Adrenal gland (tissue), 12 donors: ENCODE results near the gene OSCAR. TPM values are rescaled to one million over a fixed set of nuclear protein-coding genes. Genes with fewer than 3 reads are reported as not detected.

Experiments used
- DNase-seq, 7 donors: peaks; one replicate each; pipeline ENCODE4 v3.0.0-alpha.2; 2019 to 2020
- H3K27ac ChIP-seq, 5 donors: fragments of 200-600 bp; sonication (generic) in 4 of 5; 1 replicate in 3 of 5; 2 replicates in 2 of 5; pipeline versions ENCODE4 v1.5.1 to v1.8.0; 2016 to 2020; ENCODE audit warnings: mild to moderate bottlenecking in 1 of 5
- H3K27me3 ChIP-seq: fragments of 200-600 bp; 2 replicates; pipeline ENCODE4 v1.8.0; 2021
- H3K36me3 ChIP-seq, 2 donors: fragments of 200-600 bp; replicated peaks in 1 of 2; 1 replicate in 1 of 2; 2 replicates in 1 of 2; pipeline versions ENCODE4 v1.5.1 to v1.8.0; 2018 to 2022
- H3K4me1 ChIP-seq, 2 donors: fragments of 200-600 bp; replicated peaks in 1 of 2; 1 replicate in 1 of 2; 2 replicates in 1 of 2; pipeline versions ENCODE4 v1.5.1 to v1.8.0; 2018 to 2021
- H3K4me3 ChIP-seq, 4 donors: fragments of 200-600 bp; sonication (generic) in 3 of 4; one replicate each; pipeline ENCODE4 v1.5.1; 2016 to 2018
- H3K9me3 ChIP-seq, 3 donors: fragments of 200-600 bp; sonication (generic) in 1 of 3; replicated peaks in 1 of 3; 1 replicate in 2 of 3; 2 replicates in 1 of 3; pipeline versions ENCODE4 v1.5.1 to v1.8.0; 2016 to 2021
- POLR2A ChIP-seq, 2 donors: fragments of 450-650 bp; IDR thresholded peaks; one replicate each; pipeline ENCODE4 v1.6.1; 2017; ENCODE audit warnings: antibody characterized with exemption in 2 of 2, mild to moderate bottlenecking in 2 of 2, moderate library complexity in 1 of 2
- WGBS, 4 donors: extraction: QIAGEN DNeasy Blood & Tissue Kit in 2 of 4; methylation state at CpG; one replicate each; pipeline versions ENCODE4 v1.1.5 to v1.1.7; 2013 to 2017; 5-methylcytosine and 5-hydroxymethylcytosine counted together
- intact Hi-C, 2 donors: fragments of 100-400 bp; cut with DNase I; formaldehyde crosslinking; loops; one replicate each; pipeline versions ENCODE4 v1.14.1 to v1.15.0; 2022 to 2023
- polyA plus RNA-seq, 3 donors: library from polyadenylated mRNA; stranded (reverse); fragments of 200-250 nt in 2 of 3; fragments of 350-450 nt in 1 of 3; fragmentation: Illumina TruSeq in 1 of 3; extraction: RNeasy Lipid Tissue Mini Kit (QIAGEN cat#74804) in 1 of 3; gene quantifications; one replicate each; pipeline ENCODE4 v1.2.3, GENCODE V29; 2013 to 2014
- total RNA-seq, 9 donors: library from RNA; depleted of rRNA in 4 of 9; stranded (reverse); fragments of >200 nt in 4 of 9; fragments of 120-200 nt in 1 of 9; fragmentation: NEBNext Ultra II Directional in 1 of 9; extraction: Animal tissue kit (Norgen Biotek cat#: 25700) in 1 of 9; gene quantifications; one replicate each; pipeline versions ENCODE4 v1.1.0 to v1.2.4, GENCODE V29; 2013 to 2023
- TF ChIP-seq, protein P1 (sequence below), 6 experiments: fragments of 450-650 bp in 4 of 6; fragments of 200-600 bp in 2 of 6; sonication (generic) in 1 of 6; IDR thresholded peaks; 1 replicate in 5 of 6; 2 replicates in 1 of 6; pipeline versions ENCODE4 v1.5.1 to v1.8.0; 2016 to 2021; ENCODE audit warnings: antibody characterized with exemption in 6 of 6, mild to moderate bottlenecking in 2 of 6, moderate library complexity in 1 of 6
- donor health status: healthy with polysubstance abuse.
- donor health status: Bipolar disorder and iron deficiency.
- donor health status: DM: yes; HTN: yes; CAD: no.
- donor health status: DM: no; HTN: no; CAD: no.
- donor health status: DM: no; HTN: no; CAD: no.
- donor health status: DM: yes; HTN: yes; CAD: no.

The OSCAR gene
- total and polyA plus RNA-seq, 12 donors, result 0.11 to 6.6 (median 2.4) TPM; not detected in 1

DNA sequence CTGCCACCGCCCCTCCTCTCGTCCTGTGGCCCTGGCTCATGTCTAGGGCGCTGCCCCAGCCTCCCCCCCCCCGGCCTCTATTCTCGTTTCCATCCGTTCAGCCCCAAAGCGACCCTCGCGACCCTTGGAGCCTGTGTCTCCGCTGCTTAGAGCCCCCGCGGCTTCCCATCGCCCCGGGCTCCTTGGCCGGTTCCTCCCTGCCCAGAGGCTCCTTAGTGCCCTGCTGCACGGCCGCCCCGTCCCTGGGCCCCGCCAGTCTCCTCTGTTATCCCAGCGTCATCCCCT lies 27.8 kb upstream of the OSCAR start:
- Histone ChIP-seq H3K27me3 (no peaks in the 10 kb centered on the region), H3K9me3 (no peaks in the 10 kb centered on the region), H3K36me3 (peaks cover 0 to 72% of the 10 kb centered on the region in 2 donors), H3K27ac (no peak overlapping the region), H3K4me1 (no peaks in the 10 kb centered on the region), H3K4me3 (no peak overlapping the region)
- TF ChIP-seq POLR2A (IDR thresholded peaks at IDR 0.05), result no peak
- TF ChIP-seq, protein P1, sequence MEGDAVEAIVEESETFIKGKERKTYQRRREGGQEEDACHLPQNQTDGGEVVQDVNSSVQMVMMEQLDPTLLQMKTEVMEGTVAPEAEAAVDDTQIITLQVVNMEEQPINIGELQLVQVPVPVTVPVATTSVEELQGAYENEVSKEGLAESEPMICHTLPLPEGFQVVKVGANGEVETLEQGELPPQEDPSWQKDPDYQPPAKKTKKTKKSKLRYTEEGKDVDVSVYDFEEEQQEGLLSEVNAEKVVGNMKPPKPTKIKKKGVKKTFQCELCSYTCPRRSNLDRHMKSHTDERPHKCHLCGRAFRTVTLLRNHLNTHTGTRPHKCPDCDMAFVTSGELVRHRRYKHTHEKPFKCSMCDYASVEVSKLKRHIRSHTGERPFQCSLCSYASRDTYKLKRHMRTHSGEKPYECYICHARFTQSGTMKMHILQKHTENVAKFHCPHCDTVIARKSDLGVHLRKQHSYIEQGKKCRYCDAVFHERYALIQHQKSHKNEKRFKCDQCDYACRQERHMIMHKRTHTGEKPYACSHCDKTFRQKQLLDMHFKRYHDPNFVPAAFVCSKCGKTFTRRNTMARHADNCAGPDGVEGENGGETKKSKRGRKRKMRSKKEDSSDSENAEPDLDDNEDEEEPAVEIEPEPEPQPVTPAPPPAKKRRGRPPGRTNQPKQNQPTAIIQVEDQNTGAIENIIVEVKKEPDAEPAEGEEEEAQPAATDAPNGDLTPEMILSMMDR (IDR thresholded peaks at IDR 0.05), result no peak
- WGBS, 4 donors, result 86 to 95% (median 90%) methylated on average over 20 of the region's 20 CpGs
- intact Hi-C loops, result no loop called here
- DNase-seq, result no peak

DNA sequence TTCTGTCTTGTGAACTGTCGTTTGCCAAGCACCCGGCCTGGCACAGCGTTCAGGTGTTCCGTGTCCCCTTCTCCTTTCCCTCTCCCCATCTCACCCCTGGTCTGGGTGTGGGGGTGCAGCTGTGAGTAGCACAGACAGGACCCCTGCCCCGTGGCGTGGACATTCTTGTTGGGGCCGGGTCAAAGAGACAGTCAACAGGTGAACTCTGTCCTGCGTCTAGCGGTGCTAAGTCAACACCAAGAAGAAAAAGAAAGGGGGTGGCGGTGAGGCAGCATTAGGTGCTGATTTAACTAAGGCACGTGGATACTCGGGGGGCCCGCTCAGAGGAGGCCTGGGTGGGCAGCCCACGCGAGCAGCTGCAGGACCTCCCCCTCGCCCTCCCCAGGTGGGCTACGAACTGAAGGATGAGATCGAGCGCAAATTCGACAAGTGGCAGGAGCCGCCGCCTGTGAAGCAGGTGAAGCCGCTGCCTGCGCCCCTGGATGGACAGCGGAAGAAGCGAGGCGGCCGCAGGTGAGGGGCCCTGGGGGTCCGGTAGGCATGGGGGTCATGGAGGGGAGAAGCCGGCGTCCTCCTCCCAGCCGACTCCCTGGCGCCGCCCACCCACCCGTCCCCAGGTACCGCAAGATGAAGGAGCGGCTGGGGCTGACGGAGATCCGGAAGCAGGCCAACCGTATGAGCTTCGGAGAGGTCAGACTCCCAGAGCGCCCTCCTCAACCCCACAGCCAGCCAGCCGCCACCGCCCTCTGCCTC lies 27.3 kb upstream of the OSCAR start:
- TF ChIP-seq, protein P1 (IDR thresholded peaks at IDR 0.05), result no peak
- TF ChIP-seq POLR2A (IDR thresholded peaks at IDR 0.05), result no peak
- DNase-seq, result no peak
- WGBS, 4 donors, result 89 to 93% (median 92%) methylated on average over 31 to 44 of the region's 44 CpGs
- Histone ChIP-seq H3K4me1 (no peaks in the 10 kb centered on the region), H3K4me3 (no peak overlapping the region), H3K9me3 (no peaks in the 10 kb centered on the region), H3K36me3 (peaks cover 0 to 77% of the 10 kb centered on the region in 2 donors), H3K27ac (no peak overlapping the region), H3K27me3 (no peaks in the 10 kb centered on the region)
- intact Hi-C loops, result no loop called here

DNA sequence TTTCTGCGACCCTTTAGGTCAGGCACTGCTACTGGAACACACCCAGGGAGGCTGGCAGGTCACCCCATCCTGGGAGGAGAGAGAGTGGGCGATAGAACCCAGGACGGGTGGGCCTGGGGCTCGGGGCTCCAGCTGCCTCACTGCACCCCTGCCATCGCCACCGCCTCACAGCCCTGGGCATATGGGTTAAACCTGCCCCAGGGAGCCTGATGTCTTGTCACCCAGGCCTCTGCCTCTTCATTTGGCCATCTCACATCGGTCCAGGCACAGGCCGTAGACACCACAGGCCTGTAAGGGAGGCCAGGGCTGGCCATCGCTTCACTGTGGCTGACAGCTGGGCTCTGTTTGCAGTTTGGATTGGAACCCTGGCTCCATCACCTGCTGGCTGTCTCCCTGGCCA lies 25.1 kb upstream of the OSCAR start:
- TF ChIP-seq POLR2A (IDR thresholded peaks at IDR 0.05), result no peak
- TF ChIP-seq, protein P1 (IDR thresholded peaks at IDR 0.05), result no peak
- no peak overlapping the region for H3K27ac ChIP-seq
- WGBS, 4 donors, result 74 to 94% (median 88%) methylated on average over 8 to 9 of the region's 9 CpGs

DNA sequence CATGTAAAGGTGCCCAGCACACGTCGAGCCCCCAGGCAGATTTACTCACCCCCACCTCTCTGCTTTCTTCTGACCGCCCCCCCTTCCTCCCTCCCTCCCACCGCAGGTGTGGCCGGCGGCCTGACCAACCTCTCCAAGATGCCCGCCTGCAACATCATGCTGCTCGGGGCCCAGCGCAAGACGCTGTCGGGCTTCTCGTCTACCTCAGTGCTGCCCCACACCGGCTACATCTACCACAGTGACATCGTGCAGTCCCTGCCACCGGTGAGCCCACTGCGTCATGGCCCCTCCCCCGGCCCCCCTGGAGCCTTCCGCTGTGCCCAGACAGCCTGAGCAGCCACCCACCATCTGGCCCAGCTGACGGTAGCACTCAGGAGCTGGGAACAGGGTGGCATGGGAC lies 23.8 kb upstream of the OSCAR start:
- Histone ChIP-seq H3K9me3 (no peaks in the 10 kb centered on the region), H3K27me3 (no peaks in the 10 kb centered on the region), H3K36me3 (peaks cover 0 to 97% of the 10 kb centered on the region in 2 donors), H3K4me3 (no peak overlapping the region), H3K27ac (no peak overlapping the region), H3K4me1 (no peaks in the 10 kb centered on the region)
- TF ChIP-seq, protein P1 (IDR thresholded peaks at IDR 0.05), result no peak
- no peak for TF ChIP-seq POLR2A (IDR thresholded peaks at IDR 0.05)
- 69 to 92% (median 88%) methylated on average over 3 to 19 of the region's 19 CpGs for WGBS, 4 donors
- intact Hi-C loops, result no loop called here
- no peak for DNase-seq

More for the DNA sequence above, 25.1 kb upstream of the OSCAR start:
- intact Hi-C loops, result no loop called here
- Histone ChIP-seq H3K4me1 (no peaks in the 10 kb centered on the region), H3K36me3 (peaks cover 0 to 89% of the 10 kb centered on the region in 2 donors), H3K9me3 (no peaks in the 10 kb centered on the region), H3K4me3 (no peak overlapping the region), H3K27me3 (no peaks in the 10 kb centered on the region)
- DNase-seq, result no peak
